ENCODE measurements around the gene ICAM1. TPM values are rescaled to one million over a fixed set of nuclear protein-coding genes. Genes with fewer than 3 reads are reported as not detected.

Gene ICAM1
- total RNA-seq, 1 experiment from 2014 or later: 136 TPM

DNA sequence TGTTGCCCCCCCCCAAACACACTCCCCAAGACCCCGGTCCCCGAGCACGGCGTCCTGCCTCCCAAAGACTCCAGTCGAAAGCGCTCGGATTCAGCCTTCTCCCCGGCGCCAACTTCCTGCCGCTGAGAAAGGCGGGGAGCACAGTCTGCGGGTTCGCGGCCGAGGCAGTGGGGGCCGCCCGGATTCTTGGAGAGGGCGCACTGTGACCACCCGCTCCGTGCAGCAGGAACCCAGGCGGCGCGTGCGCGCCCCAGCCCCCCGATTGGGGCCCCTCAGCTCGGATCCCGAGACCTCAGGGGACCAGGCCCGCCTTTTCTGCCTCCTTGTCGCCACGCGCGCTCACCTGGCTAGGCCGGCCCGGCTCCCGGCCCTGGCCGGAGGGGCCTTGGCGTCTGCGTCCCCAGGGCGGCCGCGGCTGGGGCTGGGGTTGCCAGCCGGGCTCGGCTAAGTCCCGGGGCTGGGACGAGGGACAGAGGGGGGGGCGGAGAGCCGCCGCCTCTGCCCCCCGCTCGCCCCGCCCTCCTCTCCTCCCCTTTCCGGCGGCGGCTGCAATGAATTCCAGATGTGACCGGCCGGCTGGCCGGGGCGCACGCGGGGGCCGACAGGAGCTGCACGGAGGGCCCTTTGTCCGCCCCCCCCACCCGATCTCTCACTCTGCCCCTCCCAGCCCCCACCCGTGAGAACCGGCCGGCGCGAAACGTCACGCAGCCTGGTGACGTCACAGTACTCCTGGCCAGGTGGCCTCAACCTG lies 39.9 kb upstream of the ICAM1 start, which contains the start of gene S1PR2:
Gene S1PR2 (minus strand): TSS at position 471 of the 751 bp plus-strand sequence. CDS start 6,426 bp downstream, outside the sequence.
- peak within 1 kb of the TSS; percentile 69 for H3K4me3 ChIP-seq (ENCODE audit: low read depth in 2 of 2, low read length in 2 of 2)
- BruUV-seq (replicated peaks): no TSS peak
- ChIA-PET POLR2A (no interaction called here), CTCF (no interaction called here)
- H3K4me1 ChIP-seq (ENCODE audit: control insufficient read depth, insufficient read depth, low read length): no peaks in the 10 kb centered on the region
- intact Hi-C loops (cut with micrococcal nuclease; ENCODE audit: unreplicated experiment) (no loop called here), in situ Hi-C loops (cut with HindIII; ENCODE audit: low pct_unique_long_range_greater_than_20kb, low sequenced_read_pairs) (no loop called here)
- no peaks in the 10 kb centered on the region for H3K36me3 ChIP-seq (ENCODE audit: control insufficient read depth, insufficient read depth, low read length)
- no peaks in the 10 kb centered on the region for H3K9me3 ChIP-seq (ENCODE audit: control insufficient read depth, insufficient read depth, low read depth, low read length)
- 0 out of 2 replicates have a peak within 1 kb of the TSS, but pooled peaks have one; percentile 39 for H3K27ac ChIP-seq (ENCODE audit: low read length)
- peak; percentile 90 for ATAC-seq
- TF ChIP-seq TCF7L2 (IDR thresholded peaks at IDR 0.05; ENCODE audit: low read depth, low read length): no peak
- no peak for TF ChIP-seq SIN3A (IDR thresholded peaks at IDR 0.05; ENCODE audit: borderline replicate concordance, insufficient read depth, low read depth, low read length)
- TF ChIP-seq, protein P1, sequence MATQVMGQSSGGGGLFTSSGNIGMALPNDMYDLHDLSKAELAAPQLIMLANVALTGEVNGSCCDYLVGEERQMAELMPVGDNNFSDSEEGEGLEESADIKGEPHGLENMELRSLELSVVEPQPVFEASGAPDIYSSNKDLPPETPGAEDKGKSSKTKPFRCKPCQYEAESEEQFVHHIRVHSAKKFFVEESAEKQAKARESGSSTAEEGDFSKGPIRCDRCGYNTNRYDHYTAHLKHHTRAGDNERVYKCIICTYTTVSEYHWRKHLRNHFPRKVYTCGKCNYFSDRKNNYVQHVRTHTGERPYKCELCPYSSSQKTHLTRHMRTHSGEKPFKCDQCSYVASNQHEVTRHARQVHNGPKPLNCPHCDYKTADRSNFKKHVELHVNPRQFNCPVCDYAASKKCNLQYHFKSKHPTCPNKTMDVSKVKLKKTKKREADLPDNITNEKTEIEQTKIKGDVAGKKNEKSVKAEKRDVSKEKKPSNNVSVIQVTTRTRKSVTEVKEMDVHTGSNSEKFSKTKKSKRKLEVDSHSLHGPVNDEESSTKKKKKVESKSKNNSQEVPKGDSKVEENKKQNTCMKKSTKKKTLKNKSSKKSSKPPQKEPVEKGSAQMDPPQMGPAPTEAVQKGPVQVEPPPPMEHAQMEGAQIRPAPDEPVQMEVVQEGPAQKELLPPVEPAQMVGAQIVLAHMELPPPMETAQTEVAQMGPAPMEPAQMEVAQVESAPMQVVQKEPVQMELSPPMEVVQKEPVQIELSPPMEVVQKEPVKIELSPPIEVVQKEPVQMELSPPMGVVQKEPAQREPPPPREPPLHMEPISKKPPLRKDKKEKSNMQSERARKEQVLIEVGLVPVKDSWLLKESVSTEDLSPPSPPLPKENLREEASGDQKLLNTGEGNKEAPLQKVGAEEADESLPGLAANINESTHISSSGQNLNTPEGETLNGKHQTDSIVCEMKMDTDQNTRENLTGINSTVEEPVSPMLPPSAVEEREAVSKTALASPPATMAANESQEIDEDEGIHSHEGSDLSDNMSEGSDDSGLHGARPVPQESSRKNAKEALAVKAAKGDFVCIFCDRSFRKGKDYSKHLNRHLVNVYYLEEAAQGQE (IDR thresholded peaks at IDR 0.05; ENCODE audit: insufficient read depth in 1 of 2, low read depth in 2 of 2, low read length in 1 of 2): no peak
- TF ChIP-seq, protein P2, sequence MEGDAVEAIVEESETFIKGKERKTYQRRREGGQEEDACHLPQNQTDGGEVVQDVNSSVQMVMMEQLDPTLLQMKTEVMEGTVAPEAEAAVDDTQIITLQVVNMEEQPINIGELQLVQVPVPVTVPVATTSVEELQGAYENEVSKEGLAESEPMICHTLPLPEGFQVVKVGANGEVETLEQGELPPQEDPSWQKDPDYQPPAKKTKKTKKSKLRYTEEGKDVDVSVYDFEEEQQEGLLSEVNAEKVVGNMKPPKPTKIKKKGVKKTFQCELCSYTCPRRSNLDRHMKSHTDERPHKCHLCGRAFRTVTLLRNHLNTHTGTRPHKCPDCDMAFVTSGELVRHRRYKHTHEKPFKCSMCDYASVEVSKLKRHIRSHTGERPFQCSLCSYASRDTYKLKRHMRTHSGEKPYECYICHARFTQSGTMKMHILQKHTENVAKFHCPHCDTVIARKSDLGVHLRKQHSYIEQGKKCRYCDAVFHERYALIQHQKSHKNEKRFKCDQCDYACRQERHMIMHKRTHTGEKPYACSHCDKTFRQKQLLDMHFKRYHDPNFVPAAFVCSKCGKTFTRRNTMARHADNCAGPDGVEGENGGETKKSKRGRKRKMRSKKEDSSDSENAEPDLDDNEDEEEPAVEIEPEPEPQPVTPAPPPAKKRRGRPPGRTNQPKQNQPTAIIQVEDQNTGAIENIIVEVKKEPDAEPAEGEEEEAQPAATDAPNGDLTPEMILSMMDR (IDR thresholded peaks at IDR 0.05): no peak
- TF ChIP-seq POLR2AphosphoS5 (IDR thresholded peaks at IDR 0.05; ENCODE audit: low read depth, low read length): no peak
- no peaks in the 10 kb centered on the region for H3K27me3 ChIP-seq (ENCODE audit: control insufficient read depth, insufficient read depth, low read length)
- DNase-seq (ENCODE audit: low read depth, low spot score): no peak

GRCh38 chr19:10231612-10232228 lies 39.2 kb upstream of the ICAM1 start:
- POLR2A ChIA-PET: no interaction called here
- H3K27ac ChIP-seq (ENCODE audit: low read length): no peak overlapping the region
- BruUV-seq (replicated peaks): no TSS peak
- DNase-seq (ENCODE audit: low read depth, low spot score): no peak
- ATAC-seq: no peak
- H3K36me3 ChIP-seq (ENCODE audit: control insufficient read depth, insufficient read depth, low read length): no peaks in the 10 kb centered on the region
- H3K4me1 ChIP-seq (ENCODE audit: control insufficient read depth, insufficient read depth, low read length): no peaks in the 10 kb centered on the region
- TF ChIP-seq, protein P2 (IDR thresholded peaks at IDR 0.05): no peak
- TF ChIP-seq TCF7L2 (IDR thresholded peaks at IDR 0.05; ENCODE audit: low read depth, low read length) (no peak), POLR2AphosphoS5 (IDR thresholded peaks at IDR 0.05; ENCODE audit: low read depth, low read length) (no peak), SIN3A (IDR thresholded peaks at IDR 0.05; ENCODE audit: borderline replicate concordance, insufficient read depth, low read depth, low read length) (no peak)
- TF ChIP-seq, protein P1 (IDR thresholded peaks at IDR 0.05; ENCODE audit: insufficient read depth in 1 of 2, low read depth in 2 of 2, low read length in 1 of 2): no peak
- peak overlapping the region; percentile 69; a peak in 3 of 4 replicates for H3K4me3 ChIP-seq (ENCODE audit: low read depth in 2 of 2, low read length in 2 of 2)
- no peaks in the 10 kb centered on the region for H3K27me3 ChIP-seq (ENCODE audit: control insufficient read depth, insufficient read depth, low read length)
- in situ Hi-C loops (cut with HindIII; ENCODE audit: low pct_unique_long_range_greater_than_20kb, low sequenced_read_pairs) (no loop called here), intact Hi-C loops (cut with micrococcal nuclease; ENCODE audit: unreplicated experiment) (no loop called here)
- CTCF ChIA-PET: interaction anchor here (0.5 to 0.8 kb wide), 2 partner anchors 79 to 246 kb away, joined by 5 to 9 read pairs; no protein-coding TSS in a partner anchor
- no peaks in the 10 kb centered on the region for H3K9me3 ChIP-seq (ENCODE audit: control insufficient read depth, insufficient read depth, low read depth, low read length)

Data from Panc1 (cell line).